Activated CD4-positive, alpha-beta memory T cell treated with anti-CD3 and anti-CD28 coated beads, Interleukin-2, amount 10 ng/mL, durations not matched to agents 7 days and 5 days (primary cell): ENCODE data around the gene ZNF691. TPM values are rescaled to one million over a fixed set of nuclear protein-coding genes. Genes with fewer than 3 reads are reported as not detected.
"Not testable (repeated sequence)": the region's sequence is repeated elsewhere in the genome, so short reads cannot be mapped to it uniquely, and the experiment has no call there.

Experiments
- CTCF ChIA-PET: fragments of 350-600 bp; sonication (Branson Sonifier 250); formaldehyde crosslinking; loops from one replicate; lab custom pipeline; 2021; ENCODE audit warnings: antibody characterized with exemption, inconsistent platforms; lab: Charles Lee
- POLR2A ChIA-PET: fragments of 350-600 bp; sonication (Branson Sonifier 250); formaldehyde crosslinking; loops from one replicate; lab custom pipeline; 2021; ENCODE audit warnings: antibody characterized with exemption; lab: Charles Lee
- DNase-seq: peaks from one replicate; pipeline ENCODE4 v3.0.0-alpha.2; 2020
- H3K27ac Mint-ChIP-seq: one replicate; pipeline ENCODE4 v1.8.0; 2021; ENCODE audit warnings: mild to moderate bottlenecking, mixed read lengths
- H3K27me3 Mint-ChIP-seq: one replicate; pipeline ENCODE4 v1.8.0; 2021; ENCODE audit warnings: mixed read lengths
- H3K36me3 Mint-ChIP-seq: one replicate; pipeline ENCODE4 v1.8.0; 2021; ENCODE audit warnings: low read depth, mixed read lengths
- H3K4me1 Mint-ChIP-seq: one replicate; pipeline ENCODE4 v1.8.0; 2021; ENCODE audit warnings: mixed read lengths
- H3K4me3 Mint-ChIP-seq: one replicate; pipeline ENCODE4 v1.8.0; 2021; ENCODE audit warnings: mild to moderate bottlenecking, mixed read lengths
- H3K9me3 Mint-ChIP-seq: one replicate; pipeline ENCODE4 v1.8.0; 2021; ENCODE audit warnings: mixed read lengths
- total RNA-seq, 2 experiments: library from RNA; stranded (reverse); gene quantifications; one replicate each; pipeline ENCODE4 v1.2.3, GENCODE V29; 2021

ZNF691 gene
- total RNA-seq, 2 experiments from 2014 or later, result 10.4 to 12.6 TPM

- CTCF ChIA-PET, result no interaction called here
Observed at GRCh38 chr1:42849944-42850343, 3.5 kb downstream of the ZNF691 start.

GRCh38 chr1:42851420-42851819 lies 5.0 kb downstream of the ZNF691 start:
- no peaks in the 10 kb centered on the region for H3K27me3 Mint-ChIP-seq
- ChIA-PET POLR2A (interaction anchor here (0.6 kb wide), 1 partner anchor 84 kb away, joined by 3 read pairs; no protein-coding TSS in a partner anchor), CTCF (interaction anchor here (0.5 kb wide), 1 partner anchor 31 kb away, joined by 3 read pairs; no protein-coding TSS in a partner anchor)
- peaks cover 40% of the 10 kb centered on the region for H3K36me3 Mint-ChIP-seq
- peaks cover 4% of the 10 kb centered on the region for H3K9me3 Mint-ChIP-seq
- peaks cover 27% of the 10 kb centered on the region for H3K4me1 Mint-ChIP-seq
- H3K4me3 Mint-ChIP-seq, result no peak overlapping the region
- no peak overlapping the region for H3K27ac Mint-ChIP-seq
- DNase-seq, result no peak

More at GRCh38 chr1:42849944-42850343, 3.5 kb downstream of the ZNF691 start:
- Mint-ChIP-seq H3K27me3 (no peaks in the 10 kb centered on the region), H3K9me3 (peaks cover 4% of the 10 kb centered on the region), H3K36me3 (peaks cover 38% of the 10 kb centered on the region), H3K4me1 (peaks cover 33% of the 10 kb centered on the region), H3K4me3 (no peak overlapping the region), H3K27ac (no peak overlapping the region)
- no peak for DNase-seq
- POLR2A ChIA-PET, result interaction anchor here (1.3 kb wide), 1 partner anchor 34 kb away, joined by 4 read pairs; the partner anchor contains the start of gene ERMAP

- H3K27me3 Mint-ChIP-seq, result no peaks in the 10 kb centered on the region
- peaks cover 26% of the 10 kb centered on the region for H3K4me1 Mint-ChIP-seq
- no peak overlapping the region for H3K4me3 Mint-ChIP-seq
- peaks cover 4% of the 10 kb centered on the region for H3K9me3 Mint-ChIP-seq
- DNase-seq, result no peak
- H3K36me3 Mint-ChIP-seq, result peaks cover 40% of the 10 kb centered on the region
- CTCF ChIA-PET, result no interaction called here
- POLR2A ChIA-PET, result no interaction called here
- no peak overlapping the region for H3K27ac Mint-ChIP-seq
Observed at GRCh38 chr1:42851960-42852607, 5.7 kb downstream of the ZNF691 start.

DNA sequence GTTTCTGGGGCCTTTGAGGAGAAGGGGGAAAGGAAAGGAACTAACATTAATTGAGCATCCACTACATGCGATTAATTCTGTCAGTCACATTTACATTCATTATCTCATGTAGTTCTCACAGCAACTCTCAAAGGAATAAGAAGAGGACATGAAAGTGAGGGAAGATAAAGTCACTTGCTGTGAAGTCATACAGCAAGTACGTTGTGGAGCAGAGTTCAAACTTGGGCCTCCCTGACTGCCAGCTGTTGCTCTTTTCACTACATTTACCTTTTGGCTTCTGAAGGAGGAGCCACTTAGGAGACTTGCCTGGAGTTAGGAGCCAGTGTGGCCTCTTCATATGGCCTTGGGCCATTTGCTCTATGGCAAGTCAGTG lies 6.2 kb downstream of the ZNF691 start:
- no peaks in the 10 kb centered on the region for H3K27me3 Mint-ChIP-seq
- H3K4me3 Mint-ChIP-seq, result no peak overlapping the region
- H3K36me3 Mint-ChIP-seq, result peaks cover 45% of the 10 kb centered on the region
- CTCF ChIA-PET, result no interaction called here
- H3K9me3 Mint-ChIP-seq, result peaks cover 4% of the 10 kb centered on the region
- no peak overlapping the region for H3K27ac Mint-ChIP-seq
- DNase-seq, result no peak
- H3K4me1 Mint-ChIP-seq, result peaks cover 21% of the 10 kb centered on the region
- POLR2A ChIA-PET, result no interaction called here

DNA sequence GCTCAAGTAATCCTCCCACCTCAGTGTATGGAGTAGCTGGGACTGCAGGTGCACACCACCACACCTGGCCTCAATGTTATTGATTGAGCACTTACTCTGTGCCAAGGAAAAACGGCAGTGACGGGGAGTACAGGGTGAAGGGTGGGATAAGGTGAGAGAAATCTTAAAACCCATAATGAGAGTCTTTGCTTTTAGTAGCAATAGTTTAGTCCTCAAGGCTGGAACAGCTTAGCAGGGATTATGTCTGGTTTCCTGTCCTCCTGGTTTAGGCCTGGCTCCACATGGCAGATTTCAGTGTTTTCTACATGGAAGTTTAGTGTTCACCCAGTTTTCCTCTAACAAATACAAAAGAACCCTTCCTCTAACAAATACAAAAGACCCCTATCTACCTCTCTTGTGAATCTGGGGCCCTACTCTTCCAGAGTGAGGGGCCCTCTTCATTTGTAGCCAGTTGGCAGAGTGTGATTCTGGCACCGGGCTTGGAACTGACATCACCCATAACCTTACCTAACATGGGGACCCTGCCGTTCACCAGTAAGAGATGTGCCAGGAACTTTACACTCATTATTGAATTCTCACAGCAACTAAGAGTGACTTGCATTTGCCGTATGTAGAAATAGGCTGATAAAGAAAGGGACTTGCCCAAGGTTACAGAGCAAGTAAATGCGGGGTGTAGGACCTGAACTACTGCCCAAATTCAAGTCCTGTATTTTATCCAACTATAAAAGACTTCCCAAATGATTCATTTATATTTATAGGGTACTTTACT lies 6.9 kb downstream of the ZNF691 start:
- Mint-ChIP-seq H3K4me1 (peaks cover 14% of the 10 kb centered on the region), H3K9me3 (peaks cover 4% of the 10 kb centered on the region), H3K36me3 (peaks cover 47% of the 10 kb centered on the region), H3K4me3 (no peak overlapping the region), H3K27me3 (no peaks in the 10 kb centered on the region), H3K27ac (no peak overlapping the region)
- CTCF ChIA-PET, result no interaction called here
- DNase-seq, result no peak
- POLR2A ChIA-PET, result no interaction called here

GRCh38 chr1:42856554-42856953 lies 10.1 kb downstream of the ZNF691 start:
- CTCF ChIA-PET, H3K4me3 Mint-ChIP-seq, POLR2A ChIA-PET, DNase-seq, H3K27ac Mint-ChIP-seq, H3K4me1 Mint-ChIP-seq: not testable (repeated sequence)
- H3K27me3 Mint-ChIP-seq, result peaks cover 18% of the 10 kb centered on the region
- peaks cover 22% of the 10 kb centered on the region for H3K36me3 Mint-ChIP-seq
- peaks cover 18% of the 10 kb centered on the region for H3K9me3 Mint-ChIP-seq

DNA sequence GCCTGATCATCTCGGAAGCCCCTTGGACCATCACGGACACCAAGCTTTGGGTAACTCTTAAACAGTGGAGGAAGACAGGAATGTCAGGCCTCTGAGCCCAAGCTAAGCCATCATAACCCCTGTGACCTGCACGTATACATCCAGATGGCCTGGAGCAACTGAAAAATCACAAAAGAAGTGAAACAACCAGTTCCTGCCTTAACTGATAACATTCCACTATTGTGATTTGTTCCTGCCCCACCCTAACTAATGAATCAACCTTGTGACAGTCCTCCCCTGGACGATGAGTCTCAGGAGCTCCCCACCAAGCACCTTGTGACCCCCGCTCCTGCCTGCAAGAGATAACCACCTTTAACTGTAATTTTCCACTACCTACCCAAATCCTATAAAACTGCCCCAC lies 13.0 kb downstream of the ZNF691 start:
- H3K4me3 Mint-ChIP-seq, CTCF ChIA-PET, H3K4me1 Mint-ChIP-seq, POLR2A ChIA-PET, H3K27ac Mint-ChIP-seq, DNase-seq: not testable (repeated sequence)
- Mint-ChIP-seq H3K36me3 (peaks cover 13% of the 10 kb centered on the region), H3K27me3 (peaks cover 19% of the 10 kb centered on the region), H3K9me3 (peaks cover 18% of the 10 kb centered on the region)

GRCh38 chr1:42860339-42861013 lies 14.1 kb downstream of the ZNF691 start:
- POLR2A ChIA-PET, result no interaction called here
- Mint-ChIP-seq H3K4me1 (no peaks in the 10 kb centered on the region), H3K4me3 (no peak overlapping the region), H3K36me3 (peaks cover 10% of the 10 kb centered on the region), H3K9me3 (peaks cover 18% of the 10 kb centered on the region), H3K27me3 (peaks cover 19% of the 10 kb centered on the region), H3K27ac (no peak overlapping the region)
- CTCF ChIA-PET, result no interaction called here
- DNase-seq, result no peak

- ChIA-PET POLR2A (no interaction called here), CTCF (no interaction called here)
- Mint-ChIP-seq H3K27me3 (peaks cover 19% of the 10 kb centered on the region), H3K4me3 (no peak overlapping the region), H3K4me1 (no peaks in the 10 kb centered on the region), H3K36me3 (peaks cover 10% of the 10 kb centered on the region), H3K9me3 (peaks cover 18% of the 10 kb centered on the region), H3K27ac (no peak overlapping the region)
- DNase-seq, result no peak
Observed at GRCh38 chr1:42861014-42861399, 14.6 kb downstream of the ZNF691 start.

DNA sequence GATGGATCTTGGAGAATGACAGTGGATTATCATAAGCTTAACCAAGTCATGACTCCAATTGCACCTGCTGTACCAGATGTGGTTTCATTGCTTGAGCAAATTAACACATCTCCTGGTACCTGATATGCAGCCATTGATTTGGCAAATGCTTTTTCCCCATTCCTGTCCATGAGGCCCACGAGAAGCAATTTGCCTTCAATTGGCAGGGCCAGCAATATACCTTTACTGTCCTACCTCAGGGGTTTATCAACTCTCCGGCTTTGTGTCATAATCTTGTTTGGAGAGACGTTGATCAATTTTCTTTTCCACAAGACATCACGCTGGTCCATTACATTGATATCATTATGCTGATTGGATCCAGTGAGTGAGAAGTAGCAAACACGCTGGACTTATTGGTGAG lies 20.1 kb downstream of the ZNF691 start:
- DNase-seq, result no peak
- no peak overlapping the region for H3K4me3 Mint-ChIP-seq
- H3K4me1 Mint-ChIP-seq, result no peaks in the 10 kb centered on the region
- H3K27ac Mint-ChIP-seq, result no peak overlapping the region
- H3K27me3 Mint-ChIP-seq, result peaks cover 5% of the 10 kb centered on the region
- no peaks in the 10 kb centered on the region for H3K36me3 Mint-ChIP-seq
- no peaks in the 10 kb centered on the region for H3K9me3 Mint-ChIP-seq
- POLR2A ChIA-PET, result no interaction called here
- CTCF ChIA-PET, result no interaction called here

DNA sequence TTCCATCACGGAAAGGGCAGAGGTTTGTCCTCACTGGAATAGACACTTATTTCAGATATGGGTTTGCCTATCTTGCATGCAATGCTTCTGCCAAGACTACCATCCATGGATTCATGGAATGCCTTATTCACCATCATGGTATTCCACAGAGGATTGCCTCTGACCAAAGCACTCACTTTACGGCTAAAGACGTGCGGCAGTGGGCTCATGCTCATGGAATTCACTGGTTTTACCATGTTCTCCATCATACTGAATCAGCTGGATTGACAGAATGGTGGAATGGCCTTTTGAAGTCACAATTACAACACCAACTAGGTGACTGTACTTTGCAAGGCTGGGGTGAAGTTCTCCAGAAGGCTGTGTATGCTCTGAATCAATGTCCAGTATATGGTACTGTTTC lies 22.1 kb downstream of the ZNF691 start:
- H3K36me3 Mint-ChIP-seq, H3K27ac Mint-ChIP-seq, DNase-seq, H3K4me1 Mint-ChIP-seq, CTCF ChIA-PET, POLR2A ChIA-PET, H3K4me3 Mint-ChIP-seq, H3K9me3 Mint-ChIP-seq, H3K27me3 Mint-ChIP-seq: not testable (repeated sequence)

DNA sequence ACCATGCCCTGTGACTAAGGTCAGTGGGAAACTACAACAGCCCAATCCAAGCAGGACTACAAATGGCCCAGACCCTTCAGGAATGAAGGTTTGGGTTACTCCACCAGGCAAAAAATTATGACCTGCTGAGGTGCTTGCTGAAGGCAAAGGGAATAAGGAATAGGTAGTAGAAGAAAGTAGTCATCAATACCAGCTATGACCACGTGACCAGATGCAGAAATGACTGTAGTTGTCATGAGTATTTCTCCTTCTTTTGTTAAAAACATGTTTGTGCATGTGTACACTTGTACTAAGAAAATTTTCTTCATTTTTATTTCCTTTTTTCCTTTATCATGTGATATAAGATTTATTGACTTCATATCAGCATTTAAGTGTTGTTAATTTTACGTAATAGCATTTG lies 22.8 kb downstream of the ZNF691 start:
- H3K27me3 Mint-ChIP-seq, H3K9me3 Mint-ChIP-seq, H3K4me1 Mint-ChIP-seq, H3K4me3 Mint-ChIP-seq, POLR2A ChIA-PET, DNase-seq, H3K36me3 Mint-ChIP-seq, CTCF ChIA-PET, H3K27ac Mint-ChIP-seq: not testable (repeated sequence)

DNA sequence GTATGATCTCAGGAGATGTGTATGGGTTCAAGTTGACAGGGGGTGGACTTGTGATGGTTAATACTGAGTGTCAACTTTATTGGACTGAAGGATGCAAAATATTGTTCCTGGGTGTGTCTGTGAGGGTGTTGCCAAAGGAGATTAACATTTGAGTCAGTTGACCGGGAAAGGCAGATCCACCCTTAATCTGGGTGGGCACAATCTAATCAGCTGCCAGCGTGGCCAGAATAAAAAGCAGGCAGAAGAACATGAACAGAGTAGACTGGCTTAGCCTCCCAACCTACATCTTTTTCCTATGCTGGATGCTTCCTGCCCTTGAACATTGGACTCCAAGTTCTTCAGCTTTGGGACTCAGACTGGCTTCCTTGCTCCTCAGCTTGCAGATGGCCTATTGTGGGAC lies 23.3 kb downstream of the ZNF691 start:
- POLR2A ChIA-PET, H3K27me3 Mint-ChIP-seq, H3K27ac Mint-ChIP-seq, CTCF ChIA-PET, H3K36me3 Mint-ChIP-seq, H3K4me3 Mint-ChIP-seq, H3K4me1 Mint-ChIP-seq, DNase-seq, H3K9me3 Mint-ChIP-seq: not testable (repeated sequence)
